H1 (cell line): ENCODE results near the gene TXNRD2. TPM values are rescaled to one million over a fixed set of nuclear protein-coding genes. Genes with fewer than 3 reads are reported as not detected.

Experiments used
- CTCF ChIA-PET: fragments of 300-600 bp; sonication (Branson Sonifier 250); formaldehyde crosslinking; loops from one replicate; lab custom pipeline; 2021; ENCODE audit not compliant: partially characterized antibody; lab: Charles Lee
- POLR2A ChIA-PET: fragments of 300-600 bp; sonication (Branson Sonifier 250); formaldehyde crosslinking; loops from one replicate; lab custom pipeline; 2021; ENCODE audit warnings: inconsistent platforms; ENCODE audit not compliant: partially characterized antibody; lab: Charles Lee
- DNase-seq, 2 experiments: peaks; one replicate each; pipeline versions ENCODE4 v3.0.0 to v3.0.0-alpha.2; 2010 to 2022; ENCODE audit warnings: low spot score in 2 of 2, low read depth in 1 of 2, mixed read lengths in 1 of 2
- FAIRE-seq: peaks from 2 replicates; lab custom pipeline; 2011; peaks lifted over from hg19 to GRCh38; lab: Jason Lieb, UNC
- H2AFZ ChIP-seq: 2 replicates; pipeline ENCODE4 v1.8.1; 2012; ENCODE audit warnings: low read length, inconsistent platforms
- H2AK5ac ChIP-seq: 2 replicates; pipeline ENCODE4 v1.6.1; 2013; ENCODE audit warnings: low read depth, low read length
- H2BK120ac ChIP-seq: replicated peaks from 2 replicates; pipeline ENCODE3; 2013; ENCODE audit warnings: low read depth, low read length, inconsistent platforms
- H2BK12ac ChIP-seq: 2 replicates; pipeline ENCODE4 v1.6.1; 2013; ENCODE audit warnings: low read depth, low read length
- H2BK15ac ChIP-seq: 2 replicates; pipeline ENCODE4 v1.6.1; 2013; ENCODE audit warnings: low read length
- H2BK20ac ChIP-seq: 2 replicates; pipeline ENCODE4 v1.6.1; 2013; ENCODE audit warnings: low read length
- H2BK5ac ChIP-seq: 2 replicates; pipeline ENCODE4 v1.6.1; 2013; ENCODE audit warnings: low read depth, low read length
- H3K14ac ChIP-seq: 2 replicates; pipeline ENCODE4 v1.6.1; 2013; ENCODE audit warnings: inconsistent platforms; ENCODE audit not compliant: insufficient read length
- H3K18ac ChIP-seq: 2 replicates; pipeline ENCODE4 v1.6.1; 2013; ENCODE audit warnings: low read length; ENCODE audit errors: extremely low read depth
- H3K23ac ChIP-seq: 2 replicates; pipeline ENCODE4 v1.6.1; 2013; ENCODE audit warnings: inconsistent platforms; ENCODE audit not compliant: insufficient read length
- H3K23me2 ChIP-seq: 2 replicates; pipeline ENCODE4 v1.6.1; 2013; ENCODE audit warnings: low read depth, low read length
- H3K27ac ChIP-seq: 2 replicates; pipeline ENCODE4 v1.6.1; 2011; ENCODE audit warnings: low read depth, low read length, inconsistent platforms
- H3K27me3 ChIP-seq, 4 experiments: replicated peaks in 1 of 4; 1 replicate in 1 of 4; 2 replicates in 3 of 4; pipeline versions ENCODE4 v1.6.1 to v1.8.1; 2011 to 2013; ENCODE audit warnings: low read length in 3 of 4, mild to moderate bottlenecking in 3 of 4, inconsistent platforms in 2 of 4, mixed read lengths in 2 of 4, moderate library complexity in 1 of 4; ENCODE audit not compliant: control insufficient read depth in 3 of 4, insufficient read depth in 3 of 4; ENCODE audit errors: extremely low read depth in 1 of 4
- H3K36me3 ChIP-seq, 4 experiments: 2 replicates each; pipeline versions ENCODE4 v1.6.1 to v1.8.1; 2011 to 2013; ENCODE audit warnings: mild to moderate bottlenecking in 4 of 4, low read length in 3 of 4, moderate library complexity in 2 of 4, control low read depth in 1 of 4, inconsistent platforms in 1 of 4; ENCODE audit not compliant: insufficient read depth in 4 of 4, control insufficient read depth in 2 of 4
- H3K4ac ChIP-seq: replicated peaks from 2 replicates; pipeline ENCODE3; 2013; ENCODE audit warnings: low read length, low read depth, mixed read lengths, inconsistent platforms; ENCODE audit not compliant: insufficient read length
- H3K4me1 ChIP-seq, 4 experiments: replicated peaks in 1 of 4; 1 replicate in 1 of 4; 2 replicates in 3 of 4; pipeline versions ENCODE4 v1.6.1 to v1.8.1; 2011 to 2013; ENCODE audit warnings: low read length in 3 of 4, inconsistent platforms in 2 of 4, mixed read lengths in 1 of 4; ENCODE audit not compliant: insufficient read depth in 4 of 4, control insufficient read depth in 3 of 4
- H3K4me2 ChIP-seq, 2 experiments: 2 replicates each; pipeline versions ENCODE4 v1.6.1 to v1.8.1; 2011 to 2013; ENCODE audit warnings: low read depth in 2 of 2, low read length in 2 of 2, control low read depth in 1 of 2, inconsistent platforms in 1 of 2, mild to moderate bottlenecking in 1 of 2; ENCODE audit not compliant: insufficient read depth in 1 of 2
- H3K4me3 ChIP-seq, 4 experiments: fragments of 200-600, 300-600 bp in 1 of 4; sonication (generic), shearing (Covaris generic), sonication (Bioruptor Twin) in 1 of 4; 2 replicates each; pipeline versions ENCODE4 v1.5.1 to v1.8.1; 2011 to 2016; ENCODE audit warnings: low read length in 4 of 4, low read depth in 3 of 4, control low read depth in 2 of 4, inconsistent platforms in 2 of 4, mild to moderate bottlenecking in 2 of 4, mixed read lengths in 1 of 4, moderate library complexity in 1 of 4; ENCODE audit not compliant: insufficient read depth in 2 of 4; ENCODE audit errors: extremely low read depth in 1 of 4
- H3K56ac ChIP-seq: replicated peaks from 2 replicates; pipeline ENCODE3; 2013; ENCODE audit warnings: low read depth, mild to moderate bottlenecking, mixed read lengths, low read length, inconsistent platforms; ENCODE audit not compliant: insufficient read length
- H3K79me1 ChIP-seq: 2 replicates; pipeline ENCODE4 v1.6.1; 2013; ENCODE audit warnings: low read depth, low read length, control low read depth
- H3K79me2 ChIP-seq, 2 experiments: 2 replicates each; pipeline versions ENCODE4 v1.6.1 to v1.8.1; 2012 to 2013; ENCODE audit warnings: low read length in 2 of 2, mild to moderate bottlenecking in 2 of 2, inconsistent platforms in 1 of 2; ENCODE audit not compliant: insufficient read depth in 2 of 2, control insufficient read depth in 1 of 2
- H3K9ac ChIP-seq, 4 experiments: replicated peaks in 1 of 4; 1 replicate in 1 of 4; 2 replicates in 3 of 4; pipeline versions ENCODE4 v1.6.1 to v1.8.1; 2011 to 2013; ENCODE audit warnings: low read depth in 3 of 4, low read length in 3 of 4, control low read depth in 2 of 4, mild to moderate bottlenecking in 2 of 4, moderate library complexity in 2 of 4, inconsistent platforms in 1 of 4; ENCODE audit errors: extremely low read depth in 1 of 4
- H3K9me3 ChIP-seq, 2 experiments: 2 replicates each; pipeline versions ENCODE4 v1.6.1 to v1.8.1; 2012 to 2013; ENCODE audit warnings: mild to moderate bottlenecking in 2 of 2, moderate library complexity in 2 of 2, control low read depth in 1 of 2, inconsistent platforms in 1 of 2, low read depth in 1 of 2, low read length in 1 of 2, mixed read lengths in 1 of 2; ENCODE audit not compliant: insufficient read depth in 2 of 2
- H4K20me1 ChIP-seq, 2 experiments: replicated peaks in 1 of 2; 2 replicates each; pipeline versions ENCODE3 to v1.8.1; 2011 to 2013; ENCODE audit warnings: inconsistent platforms in 2 of 2, low read length in 2 of 2, mild to moderate bottlenecking in 1 of 2; ENCODE audit not compliant: insufficient read depth in 2 of 2, control insufficient read depth in 1 of 2
- H4K5ac ChIP-seq: 2 replicates; pipeline ENCODE4 v1.6.1; 2013; ENCODE audit warnings: low read length, low read depth, mixed read lengths, inconsistent platforms; ENCODE audit not compliant: insufficient read length
- H4K8ac ChIP-seq: 2 replicates; pipeline ENCODE4 v1.8.0; 2013; ENCODE audit warnings: mild to moderate bottlenecking, moderate library complexity, low read length, inconsistent platforms; ENCODE audit not compliant: insufficient read depth; ENCODE audit errors: extremely low read depth
- H4K91ac ChIP-seq: replicated peaks from 2 replicates; pipeline ENCODE3; 2013; ENCODE audit warnings: low read length, mixed read lengths, inconsistent platforms; ENCODE audit not compliant: insufficient read length
- NANOG ChIP-seq: IDR thresholded peaks from 2 replicates; pipeline ENCODE4 v1.6.1; 2011; ENCODE audit warnings: low read length, low read depth, mild to moderate bottlenecking, inconsistent platforms; ENCODE audit not compliant: insufficient read depth, poor library complexity, severe bottlenecking
- PHF8 ChIP-seq: fragments of 200-600 bp; sonication (generic); conservative IDR thresholded peaks from 2 replicates; pipeline ENCODE4 v1.7.1; 2012; ENCODE audit warnings: low read depth, mild to moderate bottlenecking, inconsistent platforms, low read length, moderate library complexity
- POLR2A ChIP-seq, 2 experiments: IDR thresholded peaks; 1 replicate in 1 of 2; 2 replicates in 1 of 2; pipeline ENCODE4 v1.6.1; 2011; ENCODE audit warnings: low read depth in 2 of 2, low read length in 2 of 2, mild to moderate bottlenecking in 2 of 2; ENCODE audit errors: control extremely low read depth in 1 of 2
- SP2 ChIP-seq: IDR thresholded peaks from 2 replicates; pipeline ENCODE4 v1.6.1; 2012; ENCODE audit warnings: mild to moderate bottlenecking, low read length, inconsistent platforms
- TAF1 ChIP-seq: IDR thresholded peaks from 2 replicates; pipeline ENCODE4 v1.6.1; 2011; ENCODE audit warnings: mild to moderate bottlenecking, low read depth, low read length
- TAF7 ChIP-seq: optimal IDR thresholded peaks from 2 replicates; pipeline ENCODE3; 2011; ENCODE audit warnings: low read depth, mild to moderate bottlenecking, inconsistent platforms, low read length, moderate library complexity, borderline replicate concordance
- TBP ChIP-seq: IDR thresholded peaks from 2 replicates; pipeline ENCODE4 v1.6.1; 2011; ENCODE audit warnings: low read depth, low read length, improper control_type of control experiment
- YY1 ChIP-seq: IDR thresholded peaks from 2 replicates; pipeline ENCODE4 v1.6.1; 2011; ENCODE audit warnings: low read depth, mild to moderate bottlenecking, low read length
- WGBS, 2 experiments: shearing (Covaris generic) in 1 of 2; methylation state at CpG; one replicate each; pipeline versions ENCODE4 v1.1.6 to v1.1.7; 2013 to 2015; ENCODE audit warnings: low lambda C conversion rate in 2 of 2, mixed read lengths in 2 of 2, inconsistent platforms in 1 of 2, low coverage in 1 of 2, missing lambda C conversion rate in 1 of 2; ENCODE audit not compliant: insufficient replicate concordance in 2 of 2, insufficient coverage in 1 of 2, insufficient read length in 1 of 2; ENCODE audit errors: extremely low coverage in 1 of 2, missing lambda C conversion rate in 1 of 2; 5-methylcytosine and 5-hydroxymethylcytosine counted together
- long read RNA-seq, 2 experiments: library from RNA in 1 of 2; library from capped mRNA in 1 of 2; stranded (forward); transcript quantifications; one replicate each; pipeline ENCODE4 v2.0.0, GENCODE V29; 2021; ENCODE audit warnings: inconsistent platforms in 1 of 2
- polyA minus RNA-seq, 3 experiments: library from RNA; depleted of rRNA, polyadenylated mRNA; stranded (reverse); fragments of >200 nt; gene quantifications; 1 replicate in 2 of 3; 2 replicates in 1 of 3; pipeline ENCODE4 v1.2.3, GENCODE V29; 2011
- polyA plus RNA-seq, 7 experiments: library from polyadenylated mRNA; depleted of rRNA in 3 of 7; stranded (reverse) in 5 of 7; unstranded in 2 of 7; fragments of >200 nt in 5 of 7; fragments of 200-250 nt in 2 of 7; gene quantifications; 1 replicate in 5 of 7; 2 replicates in 1 of 7; 4 replicates in 1 of 7; pipeline versions ENCODE4 v1.2.1 to v1.2.3, GENCODE V29; 2011 to 2013; ENCODE audit warnings: missing spikeins in 2 of 7, mixed read lengths in 2 of 7
- total RNA-seq: library from RNA; stranded (reverse); fragmentation: NEBNext Ultra II Directional; extraction: Animal tissue kit (Norgen Biotek cat#: 25700); gene quantifications from 2 replicates; pipeline ENCODE4 v1.2.1, GENCODE V29; 2021

Gene TXNRD2
- total RNA-seq (14.2 and 14.8 TPM in 2 replicates), polyA plus RNA-seq (2011; rRNA removed) (21.9 and 25.0 TPM in 2 replicates), polyA minus RNA-seq (2011; rRNA and poly(A)+ RNA removed) (6.3 and 8.1 TPM in 2 replicates)
- polyA plus RNA-seq (2011; cell fraction: cytosol; rRNA removed), result 20.2 TPM
- polyA plus RNA-seq (2011; cell fraction: nucleus; rRNA removed), result 38.2 TPM
- polyA plus RNA-seq (2012, experiment 1 of 2), result 11.3 to 14.7 TPM (median 13.7 TPM) in 4 replicates
- 16.5 TPM for polyA plus RNA-seq (2012, experiment 2 of 2)
- polyA plus RNA-seq (2013, experiment 1 of 2), result 8.1 TPM
- polyA plus RNA-seq (2013, experiment 2 of 2), result 9.0 TPM
- 6.8 TPM for polyA minus RNA-seq (2011; cell fraction: cytosol; rRNA and poly(A)+ RNA removed)
- polyA minus RNA-seq (2011; cell fraction: nucleus; rRNA and poly(A)+ RNA removed), result 13.8 TPM
- long read RNA-seq, experiment 1, partial matches to known transcripts, result 7 of 16 reads
- long read RNA-seq, experiment 1, other reads (novel, unspliced or antisense), result 5 of 16 reads
- long read RNA-seq, experiment 2, transcript TXNRD2-206 (7 exons, 1,129 nt), result major isoform, 8 of 16 reads
- long read RNA-seq, experiment 2, partial matches to known transcripts, result 0 of 16 reads
- long read RNA-seq, experiment 2, other reads (novel, unspliced or antisense), result 3 of 16 reads

GRCh38 chr22:19941365-19942082, at the start of gene TXNRD2, which contains the start of gene COMT:
TSS of gene TXNRD2 (minus strand) at chr22:19941818. CDS start at chr22:19941803, 15 bp downstream.
TSS of gene COMT (plus strand) at chr22:19941772. CDS start at chr22:19962527, 20,755 bp downstream.
- DNase-seq (no peak), FAIRE-seq (no peak)
- H3K18ac ChIP-seq, result peak within 1 kb of the TSS; percentile 32; the same call in 1 of the 2 replicates
- peak within 1 kb of the TSS; percentile 22; the same call in 1 of the 2 replicates for H2AFZ ChIP-seq
- H3K4me3 ChIP-seq, result peak within 1 kb of the TSS in 3 of 4 experiments; percentile 43 to 64 (median 55); a peak in 7 of 8 replicates
- TF ChIP-seq SP2 (no peak), NANOG (no peak), PHF8 (peak; percentile 52), POLR2A (IDR thresholded peaks at IDR 0.05; ENCODE audit: control extremely low read depth in 1 of 2, low read depth in 2 of 2, low read length in 2 of 2) (peak in 1 of 2 experiments; percentile 67; a peak in 2 of 3 replicates), YY1 (peak; percentile 92), TAF7 (peak; percentile 26), TAF1 (peak; percentile 71), TBP (peak; percentile 52; the same call in 1 of the 2 replicates)
- H3K23ac ChIP-seq, result no peak within 1 kb of the TSS
- H3K56ac ChIP-seq, result no peak within 1 kb of the TSS
- ChIA-PET CTCF (interaction anchor here (0.9 to 1.4 kb wide), 5 partner anchors 11 to 196 kb away, joined by 3 to 5 read pairs (median 3); no protein-coding TSS in a partner anchor), POLR2A (no interaction called here)
- H3K79me1 ChIP-seq, result no peaks in the 10 kb centered on the region
- no peak within 1 kb of the TSS for H3K4ac ChIP-seq
- no peak within 1 kb of the TSS for H4K5ac ChIP-seq
- H3K4me1 ChIP-seq, result peaks cover 4 to 9% (median 5%) of the 10 kb centered on the region in 4 experiments; a peak in 6 of 7 replicates
- no peaks in the 10 kb centered on the region for H3K36me3 ChIP-seq
- no peaks in the 10 kb centered on the region for H3K79me2 ChIP-seq
- H3K27me3 ChIP-seq, result peaks cover 0 to 3% (median 0%) of the 10 kb centered on the region in 4 experiments; a peak in 1 of 7 replicates
- H2BK12ac ChIP-seq, result no peak within 1 kb of the TSS; the same call in 1 of the 2 replicates
- no peak within 1 kb of the TSS for H2BK120ac ChIP-seq
- 0 out of 2 replicates have a peak within 1 kb of the TSS, but pooled peaks have one; percentile 9 for H2BK5ac ChIP-seq
- 0 out of 2 replicates have a peak, but pooled peaks cover 1% of the 10 kb centered on the region for H3K23me2 ChIP-seq
- H2BK20ac ChIP-seq, result no peak within 1 kb of the TSS
- H3K14ac ChIP-seq, result no peak within 1 kb of the TSS
- WGBS, 2 experiments, result 60% methylated on average over 34 of the region's 63 CpGs; no CpG with 5 or more reads in 1 of the 2 experiments
- peak within 1 kb of the TSS; percentile 92; the same call in 1 of the 2 replicates for H2BK15ac ChIP-seq
- H3K27ac ChIP-seq, result no peak within 1 kb of the TSS
- no peak within 1 kb of the TSS; the same call in 1 of the 2 replicates for H4K8ac ChIP-seq
- H4K91ac ChIP-seq, result no peak within 1 kb of the TSS
- H2AK5ac ChIP-seq, result no peak within 1 kb of the TSS
- H3K9me3 ChIP-seq, result no peaks in the 10 kb centered on the region
- peak within 1 kb of the TSS; percentile 35 to 70; a peak in 3 of 4 replicates for H3K4me2 ChIP-seq
- no peaks in the 10 kb centered on the region for H4K20me1 ChIP-seq
- H3K9ac ChIP-seq, result peak within 1 kb of the TSS in 1 of 4 experiments; percentile 17; a peak in 3 of 7 replicates
